Gastrocnemius medialis (tissue), 4 donors: ENCODE data around the gene RNU6-9.

Source experiments
- POLR2A ChIP-seq, 2 donors: fragments of 450-650 bp; IDR thresholded peaks; one replicate each; pipeline ENCODE4 v1.6.1; 2017; ENCODE audit warnings: antibody characterized with exemption in 2 of 2, mild to moderate bottlenecking in 2 of 2, moderate library complexity in 2 of 2
- TF ChIP-seq, protein P1 (sequence below), 5 experiments: fragments of 450-650 bp in 3 of 5; fragments of 200-600 bp in 2 of 5; sonication (generic) in 2 of 5; IDR thresholded peaks in 4 of 5; conservative IDR thresholded peaks in 1 of 5; 1 replicate in 4 of 5; 2 replicates in 1 of 5; pipeline ENCODE4 v1.5.1; 2016 to 2019; ENCODE audit warnings: antibody characterized with exemption in 5 of 5, mild to moderate bottlenecking in 3 of 5, moderate library complexity in 3 of 5

DNA sequence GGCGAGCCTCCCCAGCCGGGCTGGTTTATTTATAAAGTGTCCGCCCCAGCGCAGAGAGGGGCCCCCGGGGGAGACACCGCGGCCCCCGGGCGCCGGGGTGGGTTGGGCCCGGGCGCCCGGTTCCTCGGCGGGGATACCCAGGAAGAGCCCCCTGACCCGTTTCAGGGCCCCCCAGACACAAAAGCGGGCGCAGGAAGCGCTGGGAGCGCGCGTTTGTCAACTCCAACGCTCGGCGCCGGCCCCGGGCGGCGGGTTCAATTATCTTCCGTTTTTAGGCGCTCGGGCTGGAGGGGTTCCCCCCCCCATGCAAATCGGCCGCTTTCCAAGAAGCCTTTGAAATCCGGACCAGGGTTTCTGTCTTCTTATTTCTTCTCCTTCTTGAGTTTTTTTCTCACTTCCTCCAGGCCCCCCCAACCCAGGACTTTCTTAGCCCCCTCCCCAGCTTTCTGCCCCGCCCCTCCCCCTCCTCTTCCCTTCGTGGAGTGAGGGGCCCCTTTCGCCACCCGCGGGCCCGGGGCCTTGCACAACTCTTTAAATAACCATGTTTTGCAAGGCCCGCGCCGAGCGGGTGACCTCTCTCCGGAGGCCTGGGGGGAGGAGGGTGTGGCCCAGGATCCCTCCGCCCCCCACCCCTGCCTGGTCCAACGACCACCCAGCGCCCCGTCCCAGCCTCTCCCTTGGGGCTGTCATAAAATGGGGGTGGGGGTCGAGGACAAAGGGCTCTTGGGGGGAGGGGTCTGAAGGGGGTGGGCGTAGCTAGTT, 33.5 kb downstream of the RNU6-9 start:
- TF ChIP-seq, protein P1, sequence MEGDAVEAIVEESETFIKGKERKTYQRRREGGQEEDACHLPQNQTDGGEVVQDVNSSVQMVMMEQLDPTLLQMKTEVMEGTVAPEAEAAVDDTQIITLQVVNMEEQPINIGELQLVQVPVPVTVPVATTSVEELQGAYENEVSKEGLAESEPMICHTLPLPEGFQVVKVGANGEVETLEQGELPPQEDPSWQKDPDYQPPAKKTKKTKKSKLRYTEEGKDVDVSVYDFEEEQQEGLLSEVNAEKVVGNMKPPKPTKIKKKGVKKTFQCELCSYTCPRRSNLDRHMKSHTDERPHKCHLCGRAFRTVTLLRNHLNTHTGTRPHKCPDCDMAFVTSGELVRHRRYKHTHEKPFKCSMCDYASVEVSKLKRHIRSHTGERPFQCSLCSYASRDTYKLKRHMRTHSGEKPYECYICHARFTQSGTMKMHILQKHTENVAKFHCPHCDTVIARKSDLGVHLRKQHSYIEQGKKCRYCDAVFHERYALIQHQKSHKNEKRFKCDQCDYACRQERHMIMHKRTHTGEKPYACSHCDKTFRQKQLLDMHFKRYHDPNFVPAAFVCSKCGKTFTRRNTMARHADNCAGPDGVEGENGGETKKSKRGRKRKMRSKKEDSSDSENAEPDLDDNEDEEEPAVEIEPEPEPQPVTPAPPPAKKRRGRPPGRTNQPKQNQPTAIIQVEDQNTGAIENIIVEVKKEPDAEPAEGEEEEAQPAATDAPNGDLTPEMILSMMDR (IDR thresholded peaks at IDR 0.05 in 4 of 5, conservative IDR thresholded peaks at IDR 0.05 in 1 of 5): no peak
- TF ChIP-seq POLR2A (IDR thresholded peaks at IDR 0.05): no peak
